HG02588 (cell line): ENCODE results near the gene TCHP.
"Not testable (repeated sequence)": the region's sequence is repeated elsewhere in the genome, so short reads cannot be mapped to it uniquely, and the experiment has no call there.

Experiments used
- ATAC-seq: cut with Tn5 transposase; IDR thresholded peaks from one replicate; pipeline ENCODE4 v1.9.1; 2021; ENCODE audit warnings: mild to moderate bottlenecking, moderate library complexity; ENCODE audit not compliant: unreplicated experiment

The TCHP gene

DNA sequence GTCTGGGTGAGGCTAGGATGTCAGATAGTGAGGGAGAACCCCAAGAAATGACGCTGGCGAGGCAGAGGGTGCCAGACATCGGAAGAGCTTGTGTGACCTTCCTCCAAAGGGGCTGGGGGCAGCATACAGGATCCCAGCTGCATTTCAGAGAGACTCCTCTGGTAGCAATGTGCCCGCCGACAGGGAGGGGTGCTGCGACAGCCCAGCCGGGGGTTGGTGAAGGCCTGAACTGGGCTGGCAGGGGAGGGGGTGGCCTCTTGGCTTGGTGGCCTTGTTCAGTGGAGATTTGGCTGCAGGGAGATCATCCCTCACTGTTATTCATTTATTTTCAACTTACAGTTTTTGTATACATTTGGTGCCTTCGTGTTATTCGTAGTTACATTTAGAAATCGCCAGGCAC is 5.2 kb downstream of the TCHP start:
- ATAC-seq: no peak

DNA sequence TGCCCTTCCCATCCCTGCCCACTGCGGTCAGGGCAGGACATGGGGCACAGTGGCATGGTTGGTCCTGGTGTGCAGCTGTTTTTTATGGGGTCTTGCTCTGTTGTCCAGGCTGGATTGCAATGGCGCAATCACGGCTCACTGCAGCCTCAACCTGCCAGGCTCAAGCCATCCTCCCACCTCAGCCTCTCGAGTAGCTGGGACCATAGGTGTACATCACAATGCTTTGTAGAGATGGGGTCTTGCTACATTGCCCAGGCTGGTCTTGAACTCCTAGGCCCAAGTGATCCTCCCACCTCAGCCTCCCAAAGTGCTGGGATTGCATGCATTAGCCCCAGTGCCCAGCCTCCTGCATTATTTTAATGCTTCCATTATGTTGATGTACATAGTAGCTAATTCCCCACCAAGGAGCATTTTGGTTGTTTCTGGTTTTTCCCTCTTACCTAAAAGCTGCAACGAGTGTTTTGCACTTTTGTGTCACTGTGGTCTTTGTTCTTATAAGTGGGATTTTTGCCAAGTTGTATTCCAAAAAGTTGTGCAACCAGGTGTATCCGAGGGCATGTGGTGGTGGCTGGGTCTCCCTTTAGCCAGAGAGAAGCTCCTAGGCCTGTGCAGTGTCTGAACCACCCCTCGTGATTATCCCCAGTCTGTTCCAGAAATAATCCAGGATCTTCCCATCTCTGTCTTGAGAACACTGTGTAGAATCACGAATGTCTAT is 10.3 kb downstream of the TCHP start:
- no peak for ATAC-seq

DNA sequence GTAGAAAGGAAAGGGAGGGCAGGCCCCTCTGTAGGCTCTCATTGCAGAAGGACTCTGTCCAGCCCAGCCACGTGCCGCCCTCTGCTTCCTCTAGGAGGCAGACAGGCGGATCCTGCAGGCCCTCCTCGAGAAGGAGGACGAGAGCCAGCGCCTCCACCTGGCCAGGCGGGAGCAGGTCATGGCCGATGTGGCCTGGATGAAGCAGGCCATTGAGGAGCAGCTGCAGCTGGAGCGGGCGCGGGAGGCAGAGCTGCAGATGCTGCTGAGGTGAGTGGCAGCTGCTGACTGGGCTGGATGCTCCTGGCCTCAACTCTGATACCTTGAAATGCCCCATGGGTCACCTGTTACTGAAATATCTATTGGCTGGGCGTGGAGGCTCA is 10.9 kb downstream of the TCHP start:
- no peak for ATAC-seq

DNA sequence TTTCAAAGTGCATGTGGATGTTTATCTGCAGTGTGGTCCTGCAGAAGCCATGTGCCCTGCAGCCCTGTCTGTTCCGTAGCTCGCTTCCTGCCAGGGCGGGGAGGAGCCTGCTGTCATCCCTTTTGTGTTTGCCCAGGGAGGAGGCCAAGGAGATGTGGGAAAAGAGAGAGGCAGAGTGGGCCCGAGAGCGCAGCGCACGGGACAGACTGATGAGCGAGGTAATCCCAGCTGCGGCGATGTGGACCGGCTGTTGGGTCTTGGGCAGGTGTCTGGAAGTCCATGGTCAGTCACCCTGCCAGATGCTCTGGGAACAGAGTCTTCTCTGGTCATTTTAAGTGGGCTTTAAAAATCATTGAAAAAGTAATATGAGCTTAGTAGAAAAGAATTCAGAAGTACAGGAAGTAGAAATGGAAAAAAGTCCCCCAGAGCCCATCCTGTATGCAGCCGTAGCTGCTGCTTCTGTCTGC is 12.8 kb downstream of the TCHP start:
- no peak for ATAC-seq

DNA sequence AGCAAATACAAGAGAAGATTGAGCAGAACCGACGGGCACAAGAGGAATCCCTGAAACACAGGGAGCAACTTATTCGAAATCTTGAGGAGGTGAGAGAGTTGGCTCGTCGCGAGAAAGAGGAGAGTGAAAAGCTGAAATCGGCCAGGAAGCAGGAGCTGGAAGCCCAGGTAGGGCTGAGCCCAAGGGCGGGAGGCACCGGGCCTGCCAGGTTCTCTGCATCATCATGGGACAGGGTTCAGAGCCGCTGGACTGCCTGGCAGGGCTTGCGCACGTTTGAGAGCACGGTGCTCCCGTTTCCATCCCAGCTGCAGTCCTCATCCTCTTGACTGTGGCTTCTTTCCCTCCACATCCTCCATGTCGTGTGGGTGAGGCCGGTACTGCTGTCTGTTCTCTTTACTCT is 14.4 kb downstream of the TCHP start:
- no peak for ATAC-seq

- no peak for ATAC-seq
Observed at GRCh38 chr12:109915171-109916040, 15.3 kb downstream of the TCHP start.

GRCh38 chr12:109916045-109916444 is 16.0 kb downstream of the TCHP start:
- ATAC-seq: no peak

- no peak for ATAC-seq
Observed at GRCh38 chr12:109919456-109919855, 19.4 kb downstream of the TCHP start.

- no peak for ATAC-seq
Observed at GRCh38 chr12:109920261-109920780, 20.2 kb downstream of the TCHP start.

GRCh38 chr12:109921982-109922381 is 21.9 kb downstream of the TCHP start:
- ATAC-seq: no peak

- no peak for ATAC-seq
Observed at GRCh38 chr12:109923038-109923437, 23.0 kb downstream of the TCHP start.

- ATAC-seq: no peak
Observed at GRCh38 chr12:109923481-109924245, 23.6 kb downstream of the TCHP start.

DNA sequence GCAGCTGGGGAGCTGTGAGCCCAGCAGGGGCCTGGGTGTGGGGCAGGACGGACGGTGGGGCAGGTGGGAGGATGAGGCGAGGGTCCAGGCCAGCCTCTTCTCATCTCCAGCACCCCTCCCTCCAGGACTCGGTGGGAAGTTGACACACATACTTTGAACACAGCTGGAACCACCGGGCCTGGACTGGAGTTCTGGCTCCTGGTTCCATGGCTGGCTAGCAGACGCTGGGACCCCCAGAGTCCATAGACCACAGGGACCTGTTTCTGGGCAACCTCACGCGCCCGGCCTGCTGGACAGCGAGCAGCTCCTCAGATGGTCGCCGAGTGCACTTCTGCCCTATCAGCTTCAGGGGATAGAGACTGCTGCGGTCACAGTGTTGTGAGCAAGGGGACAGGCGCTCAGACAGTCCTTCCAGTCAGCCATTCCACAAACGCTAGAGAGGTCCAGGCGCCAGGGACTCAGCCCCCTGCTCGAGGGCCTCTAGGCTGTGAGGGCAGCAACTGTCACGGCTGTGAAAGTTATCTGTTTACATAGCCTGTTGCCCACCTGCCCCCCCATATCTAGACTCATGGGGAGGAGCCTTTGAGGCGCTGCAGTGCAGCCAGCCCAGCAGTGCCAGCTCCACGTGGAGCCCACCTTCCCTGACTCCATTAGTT is 25.2 kb downstream of the TCHP start:
- no peak for ATAC-seq

- no peak for ATAC-seq
Observed at GRCh38 chr12:109926016-109926415, 25.9 kb downstream of the TCHP start.

GRCh38 chr12:109926488-109927210 is 26.6 kb downstream of the TCHP start:
- no peak for ATAC-seq

DNA sequence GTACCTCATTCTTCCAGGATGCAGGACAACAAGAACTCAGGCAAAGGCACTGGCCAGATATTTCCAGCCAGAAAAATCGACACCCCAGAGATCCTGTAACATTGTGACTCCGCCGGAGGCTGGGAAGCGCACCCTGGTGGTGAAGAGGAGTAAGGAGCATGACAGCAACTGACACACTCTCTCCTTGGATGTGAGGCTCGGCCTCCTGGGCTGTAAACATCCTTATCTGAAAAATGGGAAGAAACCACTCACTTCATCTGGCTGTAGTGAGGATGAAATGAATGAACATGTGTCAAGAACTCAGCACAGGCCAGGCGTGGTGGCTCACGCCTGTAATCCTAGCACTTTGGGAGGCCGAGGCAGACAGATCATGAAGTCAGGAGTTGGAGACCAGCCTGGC is 27.5 kb downstream of the TCHP start:
- no peak for ATAC-seq

- ATAC-seq: no peak
Observed at GRCh38 chr12:109928058-109928656, 28.1 kb downstream of the TCHP start.

- not testable (repeated sequence) for ATAC-seq
Observed at GRCh38 chr12:109929326-109929725, 29.3 kb downstream of the TCHP start.

- no peak for ATAC-seq
Observed at GRCh38 chr12:109930028-109930800, 30.1 kb downstream of the TCHP start.
